Lung (tissue), 12 donors: ENCODE measurements around the gene ANKRD10. TPM values are rescaled to one million over a fixed set of nuclear protein-coding genes. Genes with fewer than 3 reads are reported as not detected.
"Not testable (repeated sequence)": the region's sequence is repeated elsewhere in the genome, so short reads cannot be mapped to it uniquely, and the experiment has no call there.

Experiments
- ATAC-seq: fragments of 200-7000 bp; cut with Tn5 transposase; one replicate; pipeline ENCODE4 v1.9.1; 2020; ENCODE audit warnings: moderate number of reproducible peaks; ENCODE audit not compliant: insufficient read depth, low FRiP score
- DNase-seq, 3 donors: peaks; one replicate each; pipeline ENCODE4 v3.0.0-alpha.2; 2013 to 2017
- H3K27ac ChIP-seq, 2 donors: one replicate each; pipeline ENCODE4 v1.5.1; 2013; ENCODE audit warnings: mild to moderate bottlenecking in 2 of 2, moderate library complexity in 2 of 2, control low read depth in 1 of 2, inconsistent platforms in 1 of 2, low read depth in 1 of 2, low read length in 1 of 2
- H3K27me3 ChIP-seq, 3 donors: one replicate each; pipeline ENCODE4 v1.5.1; 2013; ENCODE audit warnings: low read length in 2 of 3; ENCODE audit not compliant: control insufficient read depth in 3 of 3, insufficient read depth in 3 of 3
- H3K36me3 ChIP-seq, 4 donors: one replicate each; pipeline ENCODE4 v1.5.1; 2013; ENCODE audit warnings: low read length in 4 of 4, mild to moderate bottlenecking in 1 of 4, moderate library complexity in 1 of 4; ENCODE audit not compliant: control insufficient read depth in 4 of 4, insufficient read depth in 4 of 4
- H3K4me1 ChIP-seq, 5 donors: one replicate each; pipeline ENCODE4 v1.5.1; 2013; ENCODE audit warnings: low read length in 5 of 5, mild to moderate bottlenecking in 2 of 5, moderate library complexity in 1 of 5; ENCODE audit not compliant: control insufficient read depth in 5 of 5, insufficient read depth in 5 of 5
- H3K4me3 ChIP-seq: one replicate; pipeline ENCODE4 v1.5.1; 2013; ENCODE audit warnings: mild to moderate bottlenecking, control low read depth, moderate library complexity
- H3K9ac ChIP-seq, 2 donors: one replicate each; pipeline ENCODE4 v1.5.1; 2013; ENCODE audit warnings: low read length in 2 of 2, control low read depth in 1 of 2; ENCODE audit not compliant: insufficient read depth in 1 of 2
- H3K9me3 ChIP-seq, 4 donors: one replicate each; pipeline ENCODE4 v1.5.1; 2013; ENCODE audit warnings: low read length in 3 of 4, mild to moderate bottlenecking in 1 of 4, moderate library complexity in 1 of 4; ENCODE audit not compliant: control insufficient read depth in 4 of 4, insufficient read depth in 3 of 4
- CTCF ChIP-seq: IDR thresholded peaks from 2 replicates; pipeline ENCODE4 v1.5.1; 2012; ENCODE audit warnings: mild to moderate bottlenecking; ENCODE audit errors: control extremely low read depth, extremely low read depth
- WGBS, 2 donors: extraction: QIAGEN DNeasy Blood & Tissue Kit; methylation state at CpG; one replicate each; pipeline ENCODE4 v1.1.7; 2013; 5-methylcytosine and 5-hydroxymethylcytosine counted together
- polyA plus RNA-seq, 2 donors: library from polyadenylated mRNA; stranded (reverse); fragments of 200-250 nt; gene quantifications; one replicate each; pipeline ENCODE4 v1.2.1, GENCODE V29; 2013
- total RNA-seq, 2 donors: library from RNA; depleted of rRNA in 1 of 2; stranded (reverse); fragments of >200 nt in 1 of 2; gene quantifications; one replicate each; pipeline ENCODE4 v1.2.1, GENCODE V29; 2014 to 2021
- donor health status: control.
- donor health status: control.
- donor health status: Bipolar disorder and iron deficiency.
- donor health status: healthy.
- donor health status: DM: yes; HTN: yes; CAD: no.

Gene ANKRD10
- total and polyA plus RNA-seq, 4 donors, result 44.0 to 353 (median 92.3) TPM

GRCh38 chr13:110838867-110839538 is 75.9 kb downstream of the ANKRD10 start:
- Histone ChIP-seq H3K27me3 (no peaks in the 10 kb centered on the region), H3K9ac (no peak overlapping the region), H3K36me3 (no peaks in the 10 kb centered on the region), H3K4me1 (peaks cover 0 to 27% (median 0%) of the 10 kb centered on the region in 5 donors), H3K9me3 (peaks cover 0 to 5% (median under 1%) of the 10 kb centered on the region in 4 donors), H3K4me3 (no peak overlapping the region), H3K27ac (no peak overlapping the region)
- DNase-seq (no peak), ATAC-seq (no peak)
- no peak for TF ChIP-seq CTCF
- 94 to 96% methylated on average over 3 of the region's 4 CpGs for WGBS, 2 donors

- Histone ChIP-seq H3K27ac (no peak overlapping the region), H3K4me3 (no peak overlapping the region), H3K36me3 (no peaks in the 10 kb centered on the region), H3K9me3 (peaks cover 0 to 5% (median under 1%) of the 10 kb centered on the region in 4 donors), H3K4me1 (peaks cover 0 to 27% (median 0%) of the 10 kb centered on the region in 5 donors), H3K27me3 (no peaks in the 10 kb centered on the region), H3K9ac (no peak overlapping the region)
- TF ChIP-seq CTCF, result no peak
- DNase-seq (peak in 2 of 3 donors; percentile 56 to 70), ATAC-seq (no peak)
- 79 to 88% methylated on average over 8 of the region's 8 CpGs for WGBS, 2 donors
Measured at GRCh38 chr13:110838116-110838515, 76.8 kb downstream of the ANKRD10 start.

- not testable (repeated sequence) for H3K36me3 ChIP-seq, H3K27ac ChIP-seq, ATAC-seq, H3K9me3 ChIP-seq, H3K4me3 ChIP-seq, H3K27me3 ChIP-seq, DNase-seq, H3K9ac ChIP-seq
- H3K4me1 ChIP-seq, result peaks cover 0 to 27% (median 0%) of the 10 kb centered on the region in 5 donors
- 62 to 81% methylated on average over 5 of the region's 5 CpGs for WGBS, 2 donors
Measured at GRCh38 chr13:110837397-110838061, 77.3 kb downstream of the ANKRD10 start.

GRCh38 chr13:110836605-110836903 is 78.3 kb downstream of the ANKRD10 start:
- no peak overlapping the region for H3K27ac ChIP-seq
- no peak overlapping the region for H3K4me3 ChIP-seq
- DNase-seq, result peak in 1 of 3 donors; percentile 34
- peaks cover 0 to 5% (median under 1%) of the 10 kb centered on the region in 4 donors for H3K9me3 ChIP-seq
- ATAC-seq, result no peak
- H3K36me3 ChIP-seq, result no peaks in the 10 kb centered on the region
- no peaks in the 10 kb centered on the region for H3K27me3 ChIP-seq
- TF ChIP-seq CTCF, result no peak
- peaks cover 0 to 27% (median 0%) of the 10 kb centered on the region in 5 donors for H3K4me1 ChIP-seq
- no peak overlapping the region for H3K9ac ChIP-seq
- WGBS, 2 donors, result 61 to 89% methylated on average over 2 of the region's 2 CpGs
